ENCODE data around the gene FLRT2.

DNA sequence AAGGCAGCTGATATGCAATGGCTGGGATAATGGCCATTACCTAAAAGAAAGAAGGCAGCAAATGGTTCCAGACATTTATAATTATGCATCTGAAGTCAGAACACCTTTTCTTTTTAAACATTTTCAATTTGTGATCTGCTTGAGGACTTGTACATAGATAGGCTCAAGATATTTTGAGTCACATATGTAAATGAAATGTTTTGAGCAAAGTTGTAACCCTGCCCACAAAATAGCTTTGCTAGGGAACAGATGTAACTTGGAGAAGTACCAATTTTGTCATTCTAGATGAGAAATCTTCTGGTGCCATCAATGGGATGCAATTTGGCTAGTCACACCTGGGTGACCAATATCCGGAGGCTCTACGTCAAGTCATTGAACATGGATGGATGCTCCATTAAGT, 123.1 kb downstream of the FLRT2 start:
- TF ChIP-seq, protein P1, sequence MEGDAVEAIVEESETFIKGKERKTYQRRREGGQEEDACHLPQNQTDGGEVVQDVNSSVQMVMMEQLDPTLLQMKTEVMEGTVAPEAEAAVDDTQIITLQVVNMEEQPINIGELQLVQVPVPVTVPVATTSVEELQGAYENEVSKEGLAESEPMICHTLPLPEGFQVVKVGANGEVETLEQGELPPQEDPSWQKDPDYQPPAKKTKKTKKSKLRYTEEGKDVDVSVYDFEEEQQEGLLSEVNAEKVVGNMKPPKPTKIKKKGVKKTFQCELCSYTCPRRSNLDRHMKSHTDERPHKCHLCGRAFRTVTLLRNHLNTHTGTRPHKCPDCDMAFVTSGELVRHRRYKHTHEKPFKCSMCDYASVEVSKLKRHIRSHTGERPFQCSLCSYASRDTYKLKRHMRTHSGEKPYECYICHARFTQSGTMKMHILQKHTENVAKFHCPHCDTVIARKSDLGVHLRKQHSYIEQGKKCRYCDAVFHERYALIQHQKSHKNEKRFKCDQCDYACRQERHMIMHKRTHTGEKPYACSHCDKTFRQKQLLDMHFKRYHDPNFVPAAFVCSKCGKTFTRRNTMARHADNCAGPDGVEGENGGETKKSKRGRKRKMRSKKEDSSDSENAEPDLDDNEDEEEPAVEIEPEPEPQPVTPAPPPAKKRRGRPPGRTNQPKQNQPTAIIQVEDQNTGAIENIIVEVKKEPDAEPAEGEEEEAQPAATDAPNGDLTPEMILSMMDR (IDR thresholded peaks at IDR 0.05): no peak
- no peak for TF ChIP-seq POLR2A (IDR thresholded peaks at IDR 0.05)
- TF ChIP-seq EP300 (IDR thresholded peaks at IDR 0.05; ENCODE audit: low read depth): no peak
- no peak for TF ChIP-seq POLR2AphosphoS5 (IDR thresholded peaks at IDR 0.05)
